GM23248 (cell line): ENCODE measurements around the gene NOXO1.

Source experiments
- EZH2 ChIP-seq: fragments of 200-600 bp; sonication (generic); IDR thresholded peaks from 2 replicates; pipeline ENCODE4 v1.6.1; 2018; ENCODE audit warnings: antibody characterized with exemption, mild to moderate bottlenecking; ENCODE audit not compliant: insufficient read depth, poor library complexity, severe bottlenecking
- EZH2phosphoT487 ChIP-seq: fragments of 200-600 bp; sonication (generic); IDR thresholded peaks from 2 replicates; pipeline ENCODE4 v1.6.1; 2018; ENCODE audit warnings: antibody characterized with exemption, moderate library complexity, mild to moderate bottlenecking, low read depth; ENCODE audit not compliant: insufficient read depth

DNA sequence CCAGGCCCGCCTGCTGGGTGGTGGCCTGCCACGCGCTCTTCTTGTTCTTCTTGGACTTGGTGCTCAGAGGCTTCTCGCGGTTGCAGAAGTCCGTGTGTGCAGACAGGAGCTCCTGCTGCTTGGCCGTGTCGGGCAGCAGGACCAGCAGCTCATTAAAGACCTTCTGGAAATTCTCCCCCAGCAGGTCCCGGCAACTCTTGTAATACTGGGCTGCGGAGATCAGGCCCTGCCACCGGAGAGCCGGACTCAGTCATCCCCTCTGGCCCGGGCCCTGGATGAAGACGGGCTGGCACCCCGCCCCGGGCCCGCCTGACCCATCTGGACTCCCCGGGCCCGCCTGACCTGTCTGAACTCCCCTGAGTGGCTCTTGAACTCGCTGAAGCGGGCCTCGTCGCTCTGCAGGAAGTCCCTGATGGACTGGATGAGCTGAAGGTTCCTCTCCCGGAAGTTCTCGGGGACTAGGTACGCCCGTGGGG, 17.1 kb upstream of the NOXO1 start:
- TF ChIP-seq EZH2phosphoT487 (no peak), EZH2 (no peak)
